Measurements from ENCODE around the gene DDC.

DNA sequence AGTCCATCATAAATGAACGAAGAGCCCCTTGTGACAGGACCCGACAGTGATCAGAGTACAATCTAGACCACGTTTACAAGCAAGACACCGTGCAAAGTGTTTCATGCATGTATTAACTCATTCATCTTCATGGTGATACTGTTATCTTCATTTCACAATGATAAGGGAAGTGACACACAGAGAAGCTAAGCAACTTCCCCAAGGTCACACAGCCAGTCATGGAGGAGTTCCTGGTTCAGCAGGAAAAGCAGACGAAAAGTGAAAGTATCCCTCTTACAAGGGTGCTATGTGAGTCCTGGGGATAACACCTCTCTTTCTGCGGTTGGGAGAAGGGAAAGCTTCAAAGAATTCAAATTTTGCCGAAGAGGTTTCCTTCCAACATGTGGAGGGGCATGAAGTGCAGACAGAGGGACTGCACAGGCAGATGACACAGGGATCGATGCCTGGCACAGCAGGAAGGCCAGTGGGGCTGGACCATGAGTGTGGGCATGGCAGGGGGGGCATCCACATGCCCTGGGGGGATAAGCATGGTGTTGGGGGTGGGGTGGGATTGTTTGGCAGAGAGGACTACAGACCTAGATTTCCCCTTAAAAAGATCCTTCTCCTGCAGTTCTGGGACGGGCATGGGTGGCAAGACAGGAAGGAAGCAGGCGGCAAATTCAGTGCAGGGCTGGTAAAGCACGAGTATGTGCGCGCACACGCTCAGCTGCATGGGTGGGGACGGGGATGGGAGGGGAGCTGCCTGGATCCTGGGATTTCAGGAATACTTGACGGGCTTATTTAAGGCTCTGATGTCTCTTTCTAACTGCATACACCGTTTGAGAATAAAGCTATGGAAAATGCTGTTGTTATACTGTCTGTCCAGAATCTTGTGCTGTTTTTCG is 33.5 kb upstream of the DDC start:
- TF ChIP-seq CTCF (IDR thresholded peaks at IDR 0.05; ENCODE audit: low read depth, low read length, poor library complexity, severe bottlenecking): no peak
- no peak for TF ChIP-seq EZH2phosphoT487 (IDR thresholded peaks at IDR 0.05; ENCODE audit: borderline replicate concordance, low read length)
